Stimulated activated CD4-positive, alpha-beta T cell treated with anti-CD3 and anti-CD28 coated beads, TNF-alpha, amount 100 ng/mL, for 24 hours (primary cell): ENCODE measurements around the gene RPS6KC1.

Source experiments
- DNase-seq, 3 experiments: peaks; one replicate each; pipeline ENCODE4 v3.0.0-alpha.2; 2020; ENCODE audit warnings: low read depth in 3 of 3

The RPS6KC1 gene

DNA sequence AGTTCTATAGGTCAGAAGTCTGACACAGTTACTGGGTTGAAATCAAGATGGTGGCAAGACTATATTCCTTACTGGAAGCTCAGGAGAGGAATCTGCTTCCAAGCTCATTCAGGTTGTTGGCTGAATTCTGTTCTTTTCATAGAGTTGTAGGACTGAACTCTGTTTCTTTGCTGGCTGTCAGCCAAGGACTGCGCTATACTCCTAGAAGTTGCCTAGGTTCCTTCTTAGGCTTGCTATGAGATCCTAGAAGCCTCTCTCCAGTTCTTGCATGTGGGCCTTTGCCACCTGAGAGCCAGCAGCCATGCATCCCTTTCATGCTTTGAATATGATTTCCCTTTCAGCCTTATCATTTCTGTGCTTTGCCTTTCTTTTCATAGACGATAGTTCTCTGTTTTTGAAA is 176.4 kb downstream of the RPS6KC1 start:
- DNase-seq: no peak

DNA sequence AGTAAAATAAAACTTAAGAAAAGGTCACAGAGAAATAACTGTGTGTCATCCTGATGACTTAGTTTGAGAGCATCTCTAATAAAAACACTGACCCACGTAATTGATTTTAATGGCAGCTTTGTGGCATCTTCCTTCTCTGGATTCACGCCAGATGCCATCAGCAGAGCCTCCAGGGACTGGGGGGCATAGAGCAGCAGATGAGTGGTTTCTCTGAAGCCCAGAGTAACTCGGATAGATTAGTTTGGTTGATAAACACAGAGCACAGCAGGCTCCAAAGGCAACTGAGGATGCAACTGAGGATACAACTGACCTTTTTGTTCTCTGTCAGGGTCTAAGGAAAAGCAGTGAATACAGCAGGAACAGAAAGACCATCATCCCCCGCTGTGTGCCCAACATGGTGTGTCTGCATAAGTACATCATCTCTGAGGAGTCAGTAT is 180.8 kb downstream of the RPS6KC1 start:
- no peak for DNase-seq

DNA sequence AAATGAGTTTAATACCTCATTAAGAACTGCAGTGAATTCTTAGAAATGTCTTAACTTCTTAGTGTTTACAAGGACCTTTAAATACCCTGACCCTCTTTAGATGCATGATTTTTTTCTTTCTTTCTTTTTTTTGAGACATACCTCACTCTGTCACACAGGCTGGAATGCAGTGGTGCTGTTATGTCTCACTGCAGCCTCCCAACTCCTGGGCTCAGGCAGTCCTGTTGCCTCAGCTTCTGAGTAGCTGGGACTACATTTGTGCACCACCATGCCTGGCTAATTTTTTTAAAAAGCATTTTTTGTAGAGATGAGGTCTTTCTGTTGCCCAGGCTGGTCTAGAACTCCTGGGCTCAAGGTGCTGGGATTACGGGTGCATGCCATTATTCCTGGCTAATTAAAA is 191.8 kb downstream of the RPS6KC1 start:
- DNase-seq: no peak

DNA sequence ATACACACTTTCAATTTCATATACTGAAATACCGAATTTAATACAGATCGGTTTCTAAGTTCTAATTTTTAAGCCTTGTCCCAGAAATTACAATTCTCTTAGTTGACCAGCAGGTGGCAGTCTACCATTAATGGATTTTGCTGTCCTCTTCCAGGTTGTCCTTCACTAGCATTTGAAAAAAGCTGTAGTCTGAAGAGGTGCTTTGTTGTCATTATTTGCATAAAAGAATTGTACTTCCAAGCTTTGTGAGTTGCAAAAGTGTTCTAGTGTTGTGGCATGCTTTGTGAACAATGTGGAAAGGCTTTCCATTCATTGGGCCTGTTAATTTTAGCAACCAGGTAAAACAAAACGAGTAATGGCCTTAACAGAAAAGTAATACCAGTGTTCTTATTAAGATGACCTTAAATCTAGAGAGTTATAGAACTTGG is 193.6 kb downstream of the RPS6KC1 start:
- no peak for DNase-seq

DNA sequence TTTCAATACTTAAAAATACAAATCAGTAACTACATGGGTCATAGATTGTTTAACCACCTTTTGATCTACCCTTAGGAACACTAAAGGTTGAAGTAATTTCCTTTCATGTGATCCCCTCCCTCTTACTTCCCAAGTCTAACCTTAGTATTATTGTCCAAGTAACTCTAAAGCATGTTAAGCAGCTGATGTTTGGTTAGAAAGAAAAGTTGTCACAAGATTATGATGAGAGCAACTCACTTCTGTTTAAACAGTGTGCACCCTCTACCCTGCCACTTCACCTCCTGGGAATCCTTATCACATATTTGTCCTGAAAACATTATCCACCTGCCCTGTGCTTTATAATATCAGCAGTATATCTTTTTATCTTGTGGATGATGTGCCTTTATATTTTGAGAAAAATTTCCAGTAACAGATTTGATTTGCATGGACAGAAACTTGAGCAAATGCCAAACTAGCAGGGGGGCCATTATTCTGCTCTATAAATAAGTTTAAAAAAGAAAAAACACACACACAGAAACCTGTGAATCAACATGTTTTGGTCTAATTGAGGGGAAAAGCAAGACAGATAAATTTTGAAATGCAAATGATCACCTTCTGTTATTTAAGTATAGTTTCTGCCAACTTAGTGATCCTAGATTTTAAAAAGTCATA is 194.3 kb downstream of the RPS6KC1 start:
- DNase-seq: no peak

DNA sequence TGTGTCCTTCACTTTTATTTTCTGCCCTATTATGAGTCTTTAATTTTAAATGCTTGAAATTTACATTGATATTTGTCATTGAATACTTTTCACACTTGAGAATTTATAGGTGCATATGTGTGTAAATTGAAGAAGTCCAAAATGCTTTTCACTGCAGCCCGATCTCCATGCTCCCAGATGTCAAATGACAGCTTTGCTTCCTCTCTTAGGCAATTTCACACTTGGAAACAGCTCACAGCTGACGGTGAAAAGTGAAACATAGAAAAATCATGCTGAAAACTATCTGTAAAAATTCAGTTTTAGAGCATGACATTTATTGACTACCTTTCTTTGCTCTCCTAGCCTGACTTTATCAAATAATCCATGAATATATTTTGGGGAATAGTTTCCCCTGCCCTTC is 196.0 kb downstream of the RPS6KC1 start:
- no peak for DNase-seq

DNA sequence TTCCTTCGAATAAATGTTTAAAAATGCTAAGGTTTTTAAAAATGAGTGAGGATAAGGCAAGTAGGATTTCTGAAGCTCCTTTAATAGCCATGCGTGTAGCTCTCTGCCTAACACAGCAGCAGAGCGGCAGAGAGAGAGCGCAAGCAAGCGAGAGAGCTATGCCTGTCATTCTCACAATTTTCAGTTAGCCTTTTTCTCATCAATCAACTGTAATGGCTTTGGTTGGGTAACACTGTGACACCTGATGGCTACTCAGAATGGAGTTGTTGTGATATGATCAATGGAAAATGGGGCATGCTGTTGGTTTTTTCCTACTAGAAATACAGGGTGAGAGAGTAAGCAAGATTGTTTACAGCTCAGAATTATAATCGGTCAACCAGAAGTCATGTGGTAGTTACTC is 198.4 kb downstream of the RPS6KC1 start:
- DNase-seq: no peak

DNA sequence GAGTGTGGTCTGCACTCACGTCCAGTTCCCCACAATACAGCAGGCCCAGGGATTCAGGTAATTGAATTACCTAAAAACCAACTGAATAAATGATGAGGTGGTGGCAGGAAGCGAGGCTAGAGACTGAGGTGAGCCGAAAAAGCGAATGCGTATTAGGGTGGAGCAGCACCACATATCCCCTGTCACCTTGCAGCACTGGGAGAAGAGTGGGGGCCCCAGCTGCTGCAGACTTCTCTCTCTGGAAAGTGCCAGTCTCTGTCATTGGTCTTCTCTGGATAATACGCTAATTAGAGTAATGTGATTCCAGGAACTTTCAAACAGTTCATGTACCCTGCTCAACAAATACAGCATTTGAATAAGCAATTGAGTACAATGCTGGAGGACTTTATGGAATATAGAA is 199.0 kb downstream of the RPS6KC1 start:
- DNase-seq: no peak

DNA sequence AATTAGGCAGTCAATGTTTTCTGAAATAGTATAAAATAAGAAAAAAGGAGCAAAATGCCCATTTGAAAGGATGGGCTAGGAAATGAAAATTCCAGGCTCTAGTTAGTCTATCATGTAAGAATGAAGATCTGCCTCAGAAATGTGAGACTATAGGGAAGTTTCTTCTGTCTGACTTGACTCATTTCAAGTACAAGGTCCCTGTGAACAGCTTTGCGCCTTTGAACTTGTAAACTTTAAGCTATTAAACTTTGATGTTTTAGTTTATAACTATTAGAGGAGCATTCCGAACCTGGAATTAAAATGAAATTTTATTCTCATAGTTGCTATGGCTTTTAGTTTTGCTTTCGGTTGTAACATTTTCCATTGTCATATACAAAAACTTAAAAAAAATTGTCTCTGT is 199.4 kb downstream of the RPS6KC1 start:
- no peak for DNase-seq

DNA sequence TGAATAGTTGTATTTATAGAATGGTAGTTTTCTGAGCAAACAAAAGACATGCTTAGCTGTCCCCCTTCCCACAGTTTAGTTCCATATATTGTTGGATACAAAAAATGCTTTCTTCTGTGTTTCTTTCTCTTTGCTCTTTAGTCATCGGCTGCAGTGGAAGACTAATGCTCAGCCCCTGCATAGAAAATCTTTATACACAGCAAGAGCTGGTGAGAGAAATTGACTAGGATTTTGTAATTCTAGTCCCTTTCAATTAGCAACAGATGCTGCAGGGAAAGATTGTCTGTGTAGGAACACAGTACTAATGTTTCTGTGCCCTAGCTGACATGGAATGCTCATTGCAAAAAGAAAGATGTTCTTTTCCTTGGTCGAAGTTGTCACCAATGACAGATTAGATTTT is 200.9 kb downstream of the RPS6KC1 start:
- no peak for DNase-seq

DNA sequence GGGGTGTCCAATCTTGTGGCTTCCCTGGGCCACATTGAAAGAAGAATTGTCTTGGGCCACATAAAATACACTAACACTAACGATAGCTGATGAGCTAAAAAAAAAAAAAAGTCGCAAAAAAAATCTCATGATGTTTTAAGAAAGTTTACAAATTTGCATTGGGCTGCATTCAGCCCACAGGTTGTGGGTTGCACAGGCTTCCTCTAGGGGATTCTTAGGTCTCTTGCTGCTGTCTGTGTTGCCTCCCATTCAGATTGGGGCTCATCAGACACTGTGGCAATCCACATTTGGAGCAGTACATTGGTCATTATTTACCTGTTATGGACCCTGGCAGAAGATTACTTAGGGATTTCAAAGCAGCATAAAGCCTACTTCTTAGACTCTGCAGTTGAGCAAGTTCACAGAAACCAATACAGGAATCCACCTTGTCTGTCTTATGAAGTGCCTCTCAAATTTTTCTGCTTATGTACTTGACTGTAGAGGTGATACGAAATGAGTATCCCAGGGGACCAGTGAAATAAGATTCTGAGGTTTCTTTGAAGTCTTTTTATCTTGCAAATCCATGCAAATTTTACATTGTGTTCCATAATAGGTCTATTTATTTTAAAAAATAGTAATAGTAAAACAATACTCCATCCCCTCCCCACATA is 205.5 kb downstream of the RPS6KC1 start:
- no peak for DNase-seq

DNA sequence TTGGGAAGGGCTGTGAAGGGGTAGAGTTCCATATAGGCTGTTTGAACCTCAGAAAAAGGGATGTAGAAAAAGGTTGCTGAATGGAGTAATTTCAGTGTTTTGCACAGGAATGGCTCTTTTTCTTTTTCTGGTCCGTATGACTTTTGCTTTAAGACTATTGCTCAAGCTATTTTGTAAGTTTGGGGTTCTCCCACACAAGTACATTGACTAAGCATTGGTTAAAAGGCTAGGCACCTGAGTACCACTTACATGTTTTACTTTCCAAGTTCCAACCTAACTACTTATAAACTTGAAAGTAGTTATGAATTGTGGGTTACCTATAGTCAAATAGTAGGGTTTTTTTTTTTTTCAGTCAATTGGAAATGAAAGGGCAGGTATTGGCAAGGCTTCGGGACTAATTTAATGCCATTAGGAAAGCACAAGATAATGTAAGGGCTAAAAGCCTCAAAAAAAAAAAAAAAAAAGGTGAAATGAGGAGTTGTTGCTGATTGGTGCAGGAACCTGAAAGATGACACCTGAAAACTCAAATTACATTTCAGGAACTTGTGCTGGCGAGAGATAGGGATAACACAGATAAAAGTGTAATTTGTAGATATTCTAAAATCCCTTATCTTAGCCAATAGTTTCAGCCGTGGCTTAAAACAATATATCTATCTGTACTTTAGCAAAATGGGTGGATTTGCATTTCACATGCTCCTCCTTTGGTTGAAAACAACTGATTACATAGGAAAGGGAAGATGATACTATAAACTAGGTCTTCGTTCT is 209.5 kb downstream of the RPS6KC1 start:
- DNase-seq: no peak

DNA sequence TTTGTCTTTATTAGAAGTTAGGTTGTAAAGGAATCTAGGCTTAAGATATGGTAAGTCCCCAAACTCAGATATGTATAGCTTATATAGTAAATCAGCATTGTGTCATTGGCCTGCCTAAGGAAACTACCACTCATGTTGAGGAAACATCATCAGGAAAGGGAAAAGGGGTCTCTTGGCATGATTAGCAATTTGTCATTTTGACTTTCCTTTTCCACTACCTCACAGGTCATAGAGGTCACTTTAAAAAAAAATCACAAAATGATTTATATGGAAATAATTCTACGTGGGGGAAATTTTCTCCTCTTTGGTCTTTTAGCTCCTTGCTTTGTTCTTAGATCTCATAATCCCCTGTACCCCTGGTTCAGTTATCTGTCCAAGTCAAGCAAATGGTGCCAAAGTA is 213.5 kb downstream of the RPS6KC1 start:
- no peak for DNase-seq

DNA sequence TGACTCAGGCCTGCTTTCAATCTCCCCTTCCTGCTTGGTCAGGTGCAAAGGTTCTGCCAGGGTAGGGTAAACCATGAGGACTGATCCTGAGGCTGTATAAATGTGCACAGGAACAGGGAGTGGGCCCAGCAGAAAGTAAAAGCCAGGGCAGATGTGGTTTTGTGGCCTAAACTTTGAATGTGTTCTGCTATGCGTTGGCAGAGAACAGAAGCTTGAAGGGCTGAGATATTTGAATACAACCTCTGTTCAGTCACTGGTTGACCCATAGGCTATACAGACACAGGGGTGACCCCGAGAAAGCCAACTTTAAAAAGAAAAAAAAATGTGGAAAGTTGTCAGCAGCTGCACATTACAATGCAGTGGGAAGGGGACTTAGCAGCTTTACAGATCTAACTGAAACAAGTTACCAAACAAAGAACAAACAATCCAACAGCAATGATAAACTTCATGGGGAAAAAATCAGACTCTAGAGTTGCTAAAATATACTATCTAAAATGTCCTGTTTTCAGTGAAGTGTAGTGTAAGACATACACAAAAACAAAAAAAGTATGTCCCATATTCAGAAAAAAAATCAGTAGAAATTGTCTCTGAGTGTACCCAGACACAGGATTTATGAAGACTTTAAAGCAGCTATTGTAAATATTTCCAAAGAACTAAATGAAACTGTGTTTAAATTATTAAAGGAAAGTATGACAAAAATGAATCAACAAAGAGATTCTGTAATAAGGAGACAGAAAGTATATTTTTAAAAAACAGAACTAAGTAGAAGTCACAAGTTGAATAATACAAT is 216.1 kb downstream of the RPS6KC1 start:
- no peak for DNase-seq

DNA sequence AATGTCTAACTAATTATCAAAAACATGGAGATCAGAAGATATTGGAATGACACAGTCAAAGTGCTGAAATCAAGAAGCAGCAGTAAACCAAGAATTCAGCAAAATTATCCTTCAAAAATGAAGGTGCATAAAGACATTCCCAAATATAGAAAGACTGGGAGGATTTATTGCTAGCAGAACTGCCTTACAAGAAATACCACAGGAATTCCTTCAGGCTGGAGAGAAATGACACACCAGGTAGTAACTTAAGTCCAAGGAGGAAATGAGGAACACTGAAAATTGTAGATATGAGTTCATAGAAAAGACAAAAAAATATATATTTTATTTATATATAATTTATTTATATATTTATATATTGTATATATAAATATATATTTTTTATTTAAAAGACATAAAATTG is 217.2 kb downstream of the RPS6KC1 start:
- DNase-seq: no peak

DNA sequence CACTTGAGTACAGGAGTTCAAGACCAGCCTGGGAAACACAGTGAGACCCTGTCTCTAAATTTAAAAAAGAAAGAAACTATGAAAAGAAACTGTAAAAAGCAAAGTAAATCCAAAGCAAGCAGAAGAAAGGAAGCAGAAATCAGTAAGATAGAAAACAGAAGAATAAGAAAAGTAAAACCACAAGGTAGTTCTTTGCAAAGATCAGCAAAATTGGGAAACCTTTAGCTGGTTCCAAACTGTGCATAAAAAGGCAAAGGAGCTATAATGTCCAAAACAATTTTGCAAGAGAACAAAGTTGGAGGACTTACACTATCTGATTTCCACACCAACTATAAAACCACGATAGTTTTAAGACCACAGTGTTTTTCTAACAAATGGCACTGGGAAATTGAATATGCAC is 218.8 kb downstream of the RPS6KC1 start:
- DNase-seq: no peak

DNA sequence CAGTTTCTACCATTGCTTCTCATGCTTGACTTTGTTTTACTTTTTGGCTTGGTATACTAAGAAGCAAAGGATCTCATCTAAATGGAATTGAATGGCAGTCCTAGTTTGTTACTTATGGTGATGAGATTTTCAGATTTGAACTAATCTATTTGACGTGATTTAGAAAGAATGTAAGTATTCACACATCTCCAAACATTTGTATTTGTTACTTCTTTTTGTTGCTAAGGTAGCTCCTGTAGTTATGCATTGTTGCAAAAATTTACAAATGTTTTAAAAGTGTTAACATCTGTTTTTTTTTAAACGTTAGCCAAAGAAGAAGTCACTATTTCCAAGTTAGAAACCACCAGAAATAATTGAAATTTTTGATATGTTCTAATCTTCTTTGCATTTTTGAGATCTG is 222.5 kb downstream of the RPS6KC1 start:
- no peak for DNase-seq

DNA sequence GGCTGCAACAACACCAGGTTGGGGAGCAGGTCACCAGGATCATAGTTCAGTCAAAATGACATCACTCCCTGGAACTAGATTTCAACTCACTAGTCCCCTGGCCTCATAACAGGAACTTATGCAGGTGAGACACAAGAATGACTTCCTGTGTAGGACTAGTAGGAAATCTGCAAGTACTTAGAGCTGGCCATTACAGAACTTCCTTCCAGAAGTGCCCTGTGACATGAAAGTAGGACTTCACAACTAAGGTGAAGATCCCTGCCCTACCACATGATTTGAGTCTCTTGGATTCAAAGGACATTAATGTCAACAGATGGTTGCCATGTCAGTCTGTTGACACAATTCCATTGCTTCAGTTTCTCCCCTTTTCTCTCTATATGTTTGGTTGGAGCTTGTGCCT is 223.1 kb downstream of the RPS6KC1 start:
- DNase-seq: no peak

DNA sequence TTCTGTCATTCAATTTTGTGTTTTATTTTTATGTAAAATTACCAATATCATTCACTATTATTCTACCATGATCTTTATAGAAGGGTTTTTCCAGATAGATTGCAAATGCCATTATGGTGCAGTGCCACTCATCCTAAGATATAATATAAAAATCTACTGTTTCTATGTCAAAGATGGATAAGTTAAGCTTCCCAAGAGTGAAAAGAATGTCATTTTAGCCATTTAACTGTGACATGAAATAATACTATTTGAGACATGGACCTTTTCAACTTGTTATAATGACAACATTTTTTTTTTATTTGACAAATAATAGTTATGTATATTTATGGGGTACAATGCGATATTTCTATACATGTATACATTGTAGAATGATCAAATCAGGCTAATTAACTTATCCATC is 224.3 kb downstream of the RPS6KC1 start:
- DNase-seq: no peak

DNA sequence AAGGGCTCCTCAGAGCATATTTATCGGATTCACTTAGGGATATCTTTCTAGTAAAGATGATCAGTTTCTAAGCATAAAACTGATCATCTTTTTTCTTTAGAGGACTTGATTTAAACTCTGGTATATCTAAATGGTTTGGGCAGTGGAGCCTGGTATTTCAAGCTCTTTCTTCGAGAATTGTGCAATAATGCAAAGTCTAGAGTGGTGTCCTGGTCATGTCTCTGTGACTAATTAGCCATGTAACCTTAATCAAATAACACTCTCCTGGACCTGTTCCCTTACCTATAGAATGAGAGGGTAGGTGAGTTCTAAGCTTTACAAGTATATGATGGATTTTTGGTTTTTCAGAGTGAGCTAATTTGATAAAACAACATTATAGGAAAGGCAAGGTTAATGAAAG is 225.2 kb downstream of the RPS6KC1 start:
- DNase-seq: no peak

DNA sequence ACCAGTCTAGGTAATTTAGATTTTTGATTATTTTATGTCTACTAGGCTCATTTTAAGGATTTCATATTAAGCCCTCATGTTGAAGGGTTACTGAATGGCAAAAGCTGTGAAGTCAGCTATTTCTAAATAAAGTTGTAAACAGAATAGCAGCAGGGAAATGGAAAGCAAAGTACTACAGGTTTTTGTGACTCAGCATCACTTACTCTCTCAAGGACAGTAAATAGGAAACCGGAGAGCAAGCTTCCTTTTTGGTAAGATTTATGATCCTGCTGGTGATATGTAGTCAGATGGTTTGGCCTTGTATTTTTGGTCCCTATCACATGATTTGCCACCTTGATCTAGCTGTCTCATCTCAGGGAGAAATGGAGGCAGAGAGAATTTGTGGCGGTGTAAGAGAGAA is 226.0 kb downstream of the RPS6KC1 start:
- no peak for DNase-seq

DNA sequence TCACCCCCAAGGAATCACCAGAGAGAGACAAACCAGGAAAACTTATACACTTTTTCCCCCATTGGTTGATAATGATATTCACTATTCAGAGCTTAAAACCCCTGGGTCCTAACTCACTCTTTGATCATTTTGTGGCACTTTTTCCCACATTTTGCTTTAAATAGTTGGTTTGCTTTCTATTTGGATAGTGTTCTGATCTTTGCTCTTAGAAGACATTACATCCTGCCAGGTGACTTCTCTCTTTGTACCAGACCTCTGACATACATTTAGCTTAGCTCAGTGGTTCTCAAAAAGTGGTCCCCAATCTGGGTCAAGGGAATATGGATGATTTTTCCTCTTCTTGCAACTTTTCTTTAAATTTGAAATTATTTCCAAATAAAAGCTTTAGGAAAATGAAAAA is 228.4 kb downstream of the RPS6KC1 start:
- DNase-seq: no peak
